Thyroid gland (tissue), 4 donors: ENCODE measurements around the gene EPYC.

Experiments
- POLR2A ChIP-seq, 2 donors: fragments of 450-650 bp; IDR thresholded peaks; one replicate each; pipeline ENCODE4 v1.6.1; 2017; ENCODE audit warnings: antibody characterized with exemption in 2 of 2, mild to moderate bottlenecking in 2 of 2, moderate library complexity in 1 of 2
- TF ChIP-seq, protein P1 (sequence below), 6 experiments: fragments of 200-600 bp in 3 of 6; fragments of 450-650 bp in 3 of 6; sonication (generic) in 3 of 6; IDR thresholded peaks; one replicate each; pipeline ENCODE4 v1.5.1; 2016 to 2019; ENCODE audit warnings: antibody characterized with exemption in 6 of 6, mild to moderate bottlenecking in 2 of 6, inconsistent platforms in 1 of 6, moderate library complexity in 1 of 6

DNA sequence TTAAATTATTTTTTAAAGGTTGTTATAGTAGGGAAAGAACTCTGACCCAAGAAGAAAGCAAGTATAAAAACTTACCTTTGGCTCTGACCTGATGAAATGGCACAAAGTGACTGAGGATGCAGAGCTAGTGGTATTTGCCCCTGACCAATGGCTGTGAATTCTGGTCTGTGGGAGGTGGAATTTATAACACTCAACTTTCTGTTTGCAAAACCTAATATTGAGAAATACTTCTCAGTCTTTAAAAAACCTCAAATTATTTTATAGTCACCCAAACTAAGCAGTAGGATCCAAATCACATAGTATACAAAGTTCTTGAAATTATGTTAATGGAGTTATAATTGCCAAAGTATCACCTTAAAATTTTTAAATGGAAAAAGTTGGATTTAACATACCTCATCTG lies at the start of gene EPYC:
- TF ChIP-seq, protein P1, sequence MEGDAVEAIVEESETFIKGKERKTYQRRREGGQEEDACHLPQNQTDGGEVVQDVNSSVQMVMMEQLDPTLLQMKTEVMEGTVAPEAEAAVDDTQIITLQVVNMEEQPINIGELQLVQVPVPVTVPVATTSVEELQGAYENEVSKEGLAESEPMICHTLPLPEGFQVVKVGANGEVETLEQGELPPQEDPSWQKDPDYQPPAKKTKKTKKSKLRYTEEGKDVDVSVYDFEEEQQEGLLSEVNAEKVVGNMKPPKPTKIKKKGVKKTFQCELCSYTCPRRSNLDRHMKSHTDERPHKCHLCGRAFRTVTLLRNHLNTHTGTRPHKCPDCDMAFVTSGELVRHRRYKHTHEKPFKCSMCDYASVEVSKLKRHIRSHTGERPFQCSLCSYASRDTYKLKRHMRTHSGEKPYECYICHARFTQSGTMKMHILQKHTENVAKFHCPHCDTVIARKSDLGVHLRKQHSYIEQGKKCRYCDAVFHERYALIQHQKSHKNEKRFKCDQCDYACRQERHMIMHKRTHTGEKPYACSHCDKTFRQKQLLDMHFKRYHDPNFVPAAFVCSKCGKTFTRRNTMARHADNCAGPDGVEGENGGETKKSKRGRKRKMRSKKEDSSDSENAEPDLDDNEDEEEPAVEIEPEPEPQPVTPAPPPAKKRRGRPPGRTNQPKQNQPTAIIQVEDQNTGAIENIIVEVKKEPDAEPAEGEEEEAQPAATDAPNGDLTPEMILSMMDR (IDR thresholded peaks at IDR 0.05), result no peak
- no peak for TF ChIP-seq POLR2A (IDR thresholded peaks at IDR 0.05)
